ENCODE measurements around the gene EFNB1. TPM values are rescaled to one million over a fixed set of nuclear protein-coding genes. Genes with fewer than 3 reads are reported as not detected.

The EFNB1 gene
- total and polyA plus RNA-seq, 9 of the 15 experiments (the other 6 are each of a cell fraction or from before 2014, with no cell fraction given) = 0.01 to 2.1 (median 0.99) TPM; not detected in 1

- no peak for ATAC-seq
- ChIA-PET POLR2A (interaction anchor here (1.1 kb wide), 1 partner anchor 11 kb away, joined by 3 read pairs; no protein-coding TSS in a partner anchor), CTCF (ENCODE audit: low intra/inter-chr PET ratio) (no interaction called here)
- no TSS peak for BruUV-seq (replicated peaks)
- in situ Hi-C loops (cut with MboI) (no loop called here), intact Hi-C loops (cut with micrococcal nuclease) (no loop called here)
- H3K4me2 ChIP-seq (ENCODE audit: insufficient read depth, low read length) = no peak overlapping the region
- H3K27me3 ChIP-seq (ENCODE audit: control insufficient read depth in 2 of 2, insufficient read depth in 2 of 2, low read length in 2 of 2) = peaks cover 0 to 6% of the 10 kb centered on the region in 2 experiments; a peak in 2 of 5 replicates
- H3K36me3 ChIP-seq (ENCODE audit: control insufficient read depth, insufficient read depth, low read length) = no peaks in the 10 kb centered on the region
- H3K79me2 ChIP-seq (ENCODE audit: control insufficient read depth, insufficient read depth, low read length) = no peaks in the 10 kb centered on the region
- no peak overlapping the region for H3K9ac ChIP-seq (ENCODE audit: insufficient read depth in 1 of 2, low read depth in 2 of 2, low read length in 2 of 2)
- H3K27ac ChIP-seq (ENCODE audit: extremely low read depth, low read depth, low read length) = no peak overlapping the region
- no peaks in the 10 kb centered on the region for H3K4me1 ChIP-seq (replicated peaks in 1 of 2; ENCODE audit: control insufficient read depth in 2 of 2, insufficient read depth in 2 of 2, low read length in 2 of 2)
- H3K9me3 ChIP-seq (replicated peaks; ENCODE audit: control insufficient read depth, insufficient read depth, low read depth, low read length) = no peaks in the 10 kb centered on the region
- no peak for FAIRE-seq
- no peaks in the 10 kb centered on the region; the same call in 1 of the 2 replicates for H4K20me1 ChIP-seq (replicated peaks; ENCODE audit: control insufficient read depth, insufficient read depth, low read length)
- H3K4me3 ChIP-seq = no peak overlapping the region
- no peak for TF ChIP-seq MEF2A (IDR thresholded peaks at IDR 0.05; ENCODE audit: control insufficient read depth, low read depth, low read length)
- no peak overlapping the region for H2AFZ ChIP-seq (ENCODE audit: low read depth, low read length)
- H3K9me1 ChIP-seq (ENCODE audit: control insufficient read depth, insufficient read depth, low read length) = no peaks in the 10 kb centered on the region
- DNase-seq (ENCODE audit: extremely low read depth in 1 of 4, low spot score in 3 of 4) = no peak
- 0% methylated on average over 3 of the region's 9 CpGs for WGBS (ENCODE audit: insufficient coverage, low coverage, missing lambda C conversion rate)
These were observed 52.2 kb downstream of the EFNB1 start for GRCh38 chrX:68880846-68881552.

- H3K4me2 ChIP-seq (ENCODE audit: insufficient read depth, low read length) = no peak overlapping the region
- POLR2A ChIA-PET = no interaction called here
- in situ Hi-C loops (cut with MboI) = no loop called here
- no peaks in the 10 kb centered on the region for H3K4me1 ChIP-seq (replicated peaks in 1 of 2; ENCODE audit: control insufficient read depth in 2 of 2, insufficient read depth in 2 of 2, low read length in 2 of 2)
- WGBS (ENCODE audit: insufficient coverage, low coverage, missing lambda C conversion rate) = 0% methylated on average over 3 of the region's 5 CpGs
- DNase-seq (ENCODE audit: extremely low read depth in 1 of 4, low spot score in 3 of 4) (no peak), FAIRE-seq (no peak), ATAC-seq (no peak)
- no TSS peak for BruUV-seq (replicated peaks)
- TF ChIP-seq U2AF1 (optimal IDR thresholded peaks at IDR 0.05; ENCODE audit: low read depth, low read length) (no peak), CTBP1 (IDR thresholded peaks at IDR 0.05; ENCODE audit: borderline replicate concordance) (no peak), STAG1 (CRISPR knock-in tag; IDR thresholded peaks at IDR 0.05; ENCODE audit: borderline replicate concordance) (no peak), ILK (tag; IDR thresholded peaks at IDR 0.05; ENCODE audit: borderline replicate concordance, low read depth) (no peak), DACH1 (IDR thresholded peaks at IDR 0.05; ENCODE audit: partially characterized antibody) (no peak), STAT5A (IDR thresholded peaks at IDR 0.05; ENCODE audit: borderline replicate concordance, low read length) (no peak), TCFL5 (CRISPR knock-in tag; conservative IDR thresholded peaks at IDR 0.05) (no peak), MCM2 (IDR thresholded peaks at IDR 0.05; ENCODE audit: low read depth) (no peak), ZNF274 (IDR thresholded peaks at IDR 0.05; ENCODE audit: borderline replicate concordance, low read depth, low read length) (no peak), HDAC3 (IDR thresholded peaks at IDR 0.05; ENCODE audit: borderline replicate concordance, partially characterized antibody) (no peak), MYC (IDR thresholded peaks at IDR 0.05; ENCODE audit: low read depth, low read length) (no peak), MYC (CRISPR knock-in tag; IDR thresholded peaks at IDR 0.05; ENCODE audit: borderline replicate concordance, low read depth) (no peak), ZNF764 (CRISPR knock-in tag; IDR thresholded peaks at IDR 0.05; ENCODE audit: low read depth) (no peak)
- H3K9me1 ChIP-seq (ENCODE audit: control insufficient read depth, insufficient read depth, low read length) = no peaks in the 10 kb centered on the region
- H3K27me3 ChIP-seq (ENCODE audit: control insufficient read depth in 2 of 2, insufficient read depth in 2 of 2, low read length in 2 of 2) = peaks cover 0 to 10% of the 10 kb centered on the region in 2 experiments; a peak in 2 of 5 replicates
- H3K36me3 ChIP-seq (ENCODE audit: control insufficient read depth, insufficient read depth, low read length) = no peaks in the 10 kb centered on the region
- H3K9me3 ChIP-seq (replicated peaks; ENCODE audit: control insufficient read depth, insufficient read depth, low read depth, low read length) = no peaks in the 10 kb centered on the region
- no peaks in the 10 kb centered on the region for H3K79me2 ChIP-seq (ENCODE audit: control insufficient read depth, insufficient read depth, low read length)
- H2AFZ ChIP-seq (ENCODE audit: low read depth, low read length) = no peak overlapping the region
- intact Hi-C loops (cut with micrococcal nuclease) = no loop called here
- no peak overlapping the region for H3K4me3 ChIP-seq
- H3K9ac ChIP-seq (ENCODE audit: insufficient read depth in 1 of 2, low read depth in 2 of 2, low read length in 2 of 2) = no peak overlapping the region
- no peaks in the 10 kb centered on the region; the same call in 1 of the 2 replicates for H4K20me1 ChIP-seq (replicated peaks; ENCODE audit: control insufficient read depth, insufficient read depth, low read length)
- CTCF ChIA-PET (ENCODE audit: low intra/inter-chr PET ratio) = no interaction called here
- no peak overlapping the region for H3K27ac ChIP-seq (ENCODE audit: extremely low read depth, low read depth, low read length)
These were observed 53.1 kb downstream of the EFNB1 start for GRCh38 chrX:68881911-68882310.

Data from K562 (cell line).